Measurements from ENCODE around the gene EPAS1. TPM values are rescaled to one million over a fixed set of nuclear protein-coding genes. Genes with fewer than 3 reads are reported as not detected.

Gene EPAS1
- total and polyA plus RNA-seq, 2 of the 13 experiments (the other 11 are each of a cell fraction or from before 2014, with no cell fraction given): 47.1 to 182 TPM

DNA sequence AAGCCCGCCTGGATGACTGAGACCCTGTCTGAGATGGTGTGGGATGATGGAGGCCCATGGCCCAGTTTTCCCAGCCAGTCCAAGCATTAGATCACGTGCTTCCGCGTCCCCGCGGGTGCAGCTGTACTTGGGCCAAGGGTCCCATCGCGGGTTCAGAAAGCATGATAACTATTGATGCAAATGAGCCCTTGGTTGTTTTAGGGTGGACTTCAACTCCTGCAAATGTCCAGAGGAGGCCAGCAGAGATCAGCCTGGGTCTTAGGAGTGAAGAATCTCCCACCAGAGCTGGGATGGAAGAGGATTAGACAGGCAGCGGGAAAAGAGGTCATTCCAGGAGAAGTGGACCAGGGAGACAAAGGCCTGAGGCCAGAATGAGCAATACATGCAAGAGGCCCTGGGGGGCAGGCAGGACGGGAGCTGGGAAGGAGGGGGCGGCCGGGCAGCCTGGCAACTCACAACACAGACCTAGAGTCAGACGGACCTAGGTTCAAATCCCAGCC, 92.3 kb downstream of the EPAS1 start (continued):
- TF ChIP-seq, protein P1, sequence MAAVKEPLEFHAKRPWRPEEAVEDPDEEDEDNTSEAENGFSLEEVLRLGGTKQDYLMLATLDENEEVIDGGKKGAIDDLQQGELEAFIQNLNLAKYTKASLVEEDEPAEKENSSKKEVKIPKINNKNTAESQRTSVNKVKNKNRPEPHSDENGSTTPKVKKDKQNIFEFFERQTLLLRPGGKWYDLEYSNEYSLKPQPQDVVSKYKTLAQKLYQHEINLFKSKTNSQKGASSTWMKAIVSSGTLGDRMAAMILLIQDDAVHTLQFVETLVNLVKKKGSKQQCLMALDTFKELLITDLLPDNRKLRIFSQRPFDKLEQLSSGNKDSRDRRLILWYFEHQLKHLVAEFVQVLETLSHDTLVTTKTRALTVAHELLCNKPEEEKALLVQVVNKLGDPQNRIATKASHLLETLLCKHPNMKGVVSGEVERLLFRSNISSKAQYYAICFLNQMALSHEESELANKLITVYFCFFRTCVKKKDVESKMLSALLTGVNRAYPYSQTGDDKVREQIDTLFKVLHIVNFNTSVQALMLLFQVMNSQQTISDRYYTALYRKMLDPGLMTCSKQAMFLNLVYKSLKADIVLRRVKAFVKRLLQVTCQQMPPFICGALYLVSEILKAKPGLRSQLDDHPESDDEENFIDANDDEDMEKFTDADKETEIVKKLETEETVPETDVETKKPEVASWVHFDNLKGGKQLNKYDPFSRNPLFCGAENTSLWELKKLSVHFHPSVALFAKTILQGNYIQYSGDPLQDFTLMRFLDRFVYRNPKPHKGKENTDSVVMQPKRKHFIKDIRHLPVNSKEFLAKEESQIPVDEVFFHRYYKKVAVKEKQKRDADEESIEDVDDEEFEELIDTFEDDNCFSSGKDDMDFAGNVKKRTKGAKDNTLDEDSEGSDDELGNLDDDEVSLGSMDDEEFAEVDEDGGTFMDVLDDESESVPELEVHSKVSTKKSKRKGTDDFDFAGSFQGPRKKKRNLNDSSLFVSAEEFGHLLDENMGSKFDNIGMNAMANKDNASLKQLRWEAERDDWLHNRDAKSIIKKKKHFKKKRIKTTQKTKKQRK (IDR thresholded peaks at IDR 0.05; ENCODE audit: low read length): no peak
- TF ChIP-seq AKAP8 (CRISPR knock-in tag; IDR thresholded peaks at IDR 0.05) (no peak), ZNF232 (CRISPR knock-in tag; IDR thresholded peaks at IDR 0.05; ENCODE audit: borderline replicate concordance) (no peak), ZNF136 (CRISPR knock-in tag; IDR thresholded peaks at IDR 0.05; ENCODE audit: low read depth) (no peak), ZNF775 (CRISPR knock-in tag; IDR thresholded peaks at IDR 0.05; ENCODE audit: borderline replicate concordance) (no peak), ZNF883 (CRISPR knock-in tag; IDR thresholded peaks at IDR 0.05; ENCODE audit: not compliant biosample characterization) (peak; percentile 74), FOXJ3 (CRISPR knock-in tag; IDR thresholded peaks at IDR 0.05; ENCODE audit: borderline replicate concordance) (no peak), SCMH1 (CRISPR knock-in tag; IDR thresholded peaks at IDR 0.05; ENCODE audit: borderline replicate concordance) (no peak), LCORL (IDR thresholded peaks at IDR 0.05) (no peak), LCORL (CRISPR knock-in tag; IDR thresholded peaks at IDR 0.05) (0 out of 2 replicates have a peak, but pooled peaks have one; percentile 32), KDM5B (CRISPR knock-in tag; IDR thresholded peaks at IDR 0.05; ENCODE audit: borderline replicate concordance) (no peak; the same call in 1 of the 2 replicates)
- TF ChIP-seq, protein P2, sequence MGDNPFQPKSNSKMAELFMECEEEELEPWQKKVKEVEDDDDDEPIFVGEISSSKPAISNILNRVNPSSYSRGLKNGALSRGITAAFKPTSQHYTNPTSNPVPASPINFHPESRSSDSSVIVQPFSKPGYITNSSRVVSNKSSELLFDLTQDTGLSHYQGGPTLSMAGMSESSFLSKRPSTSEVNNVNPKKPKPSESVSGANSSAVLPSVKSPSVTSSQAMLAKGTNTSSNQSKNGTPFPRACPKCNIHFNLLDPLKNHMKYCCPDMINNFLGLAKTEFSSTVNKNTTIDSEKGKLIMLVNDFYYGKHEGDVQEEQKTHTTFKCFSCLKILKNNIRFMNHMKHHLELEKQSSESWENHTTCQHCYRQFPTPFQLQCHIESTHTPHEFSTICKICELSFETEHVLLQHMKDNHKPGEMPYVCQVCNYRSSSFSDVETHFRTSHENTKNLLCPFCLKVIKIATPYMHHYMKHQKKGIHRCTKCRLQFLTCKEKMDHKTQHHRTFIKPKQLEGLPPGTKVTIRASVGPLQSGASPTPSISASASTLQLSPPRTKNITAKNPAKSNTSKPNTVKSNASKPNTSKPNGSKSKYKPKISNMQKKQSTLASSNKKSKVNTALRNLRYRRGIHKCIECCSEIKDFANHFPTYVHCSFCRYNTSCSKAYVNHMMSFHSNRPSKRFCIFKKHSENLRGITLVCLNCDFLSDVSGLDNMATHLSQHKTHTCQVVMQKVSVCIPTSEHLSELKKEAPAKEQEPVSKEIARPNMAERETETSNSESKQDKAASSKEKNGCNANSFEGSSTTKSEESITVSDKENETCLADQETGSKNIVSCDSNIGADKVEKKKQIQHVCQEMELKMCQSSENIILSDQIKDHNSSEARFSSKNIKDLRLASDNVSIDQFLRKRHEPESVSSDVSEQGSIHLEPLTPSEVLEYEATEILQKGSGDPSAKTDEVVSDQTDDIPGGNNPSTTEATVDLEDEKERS (CRISPR knock-in tag; IDR thresholded peaks at IDR 0.05): 0 out of 2 replicates have a peak, but pooled peaks have one; percentile 45
- TF ChIP-seq, protein P3, sequence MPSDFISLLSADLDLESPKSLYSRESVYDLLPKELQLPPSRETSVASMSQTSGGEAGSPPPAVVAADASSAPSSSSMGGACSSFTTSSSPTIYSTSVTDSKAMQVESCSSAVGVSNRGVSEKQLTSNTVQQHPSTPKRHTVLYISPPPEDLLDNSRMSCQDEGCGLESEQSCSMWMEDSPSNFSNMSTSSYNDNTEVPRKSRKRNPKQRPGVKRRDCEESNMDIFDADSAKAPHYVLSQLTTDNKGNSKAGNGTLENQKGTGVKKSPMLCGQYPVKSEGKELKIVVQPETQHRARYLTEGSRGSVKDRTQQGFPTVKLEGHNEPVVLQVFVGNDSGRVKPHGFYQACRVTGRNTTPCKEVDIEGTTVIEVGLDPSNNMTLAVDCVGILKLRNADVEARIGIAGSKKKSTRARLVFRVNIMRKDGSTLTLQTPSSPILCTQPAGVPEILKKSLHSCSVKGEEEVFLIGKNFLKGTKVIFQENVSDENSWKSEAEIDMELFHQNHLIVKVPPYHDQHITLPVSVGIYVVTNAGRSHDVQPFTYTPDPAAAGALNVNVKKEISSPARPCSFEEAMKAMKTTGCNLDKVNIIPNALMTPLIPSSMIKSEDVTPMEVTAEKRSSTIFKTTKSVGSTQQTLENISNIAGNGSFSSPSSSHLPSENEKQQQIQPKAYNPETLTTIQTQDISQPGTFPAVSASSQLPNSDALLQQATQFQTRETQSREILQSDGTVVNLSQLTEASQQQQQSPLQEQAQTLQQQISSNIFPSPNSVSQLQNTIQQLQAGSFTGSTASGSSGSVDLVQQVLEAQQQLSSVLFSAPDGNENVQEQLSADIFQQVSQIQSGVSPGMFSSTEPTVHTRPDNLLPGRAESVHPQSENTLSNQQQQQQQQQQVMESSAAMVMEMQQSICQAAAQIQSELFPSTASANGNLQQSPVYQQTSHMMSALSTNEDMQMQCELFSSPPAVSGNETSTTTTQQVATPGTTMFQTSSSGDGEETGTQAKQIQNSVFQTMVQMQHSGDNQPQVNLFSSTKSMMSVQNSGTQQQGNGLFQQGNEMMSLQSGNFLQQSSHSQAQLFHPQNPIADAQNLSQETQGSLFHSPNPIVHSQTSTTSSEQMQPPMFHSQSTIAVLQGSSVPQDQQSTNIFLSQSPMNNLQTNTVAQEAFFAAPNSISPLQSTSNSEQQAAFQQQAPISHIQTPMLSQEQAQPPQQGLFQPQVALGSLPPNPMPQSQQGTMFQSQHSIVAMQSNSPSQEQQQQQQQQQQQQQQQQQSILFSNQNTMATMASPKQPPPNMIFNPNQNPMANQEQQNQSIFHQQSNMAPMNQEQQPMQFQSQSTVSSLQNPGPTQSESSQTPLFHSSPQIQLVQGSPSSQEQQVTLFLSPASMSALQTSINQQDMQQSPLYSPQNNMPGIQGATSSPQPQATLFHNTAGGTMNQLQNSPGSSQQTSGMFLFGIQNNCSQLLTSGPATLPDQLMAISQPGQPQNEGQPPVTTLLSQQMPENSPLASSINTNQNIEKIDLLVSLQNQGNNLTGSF (CRISPR knock-in tag; IDR thresholded peaks at IDR 0.05): no peak
- TF ChIP-seq, protein P4, sequence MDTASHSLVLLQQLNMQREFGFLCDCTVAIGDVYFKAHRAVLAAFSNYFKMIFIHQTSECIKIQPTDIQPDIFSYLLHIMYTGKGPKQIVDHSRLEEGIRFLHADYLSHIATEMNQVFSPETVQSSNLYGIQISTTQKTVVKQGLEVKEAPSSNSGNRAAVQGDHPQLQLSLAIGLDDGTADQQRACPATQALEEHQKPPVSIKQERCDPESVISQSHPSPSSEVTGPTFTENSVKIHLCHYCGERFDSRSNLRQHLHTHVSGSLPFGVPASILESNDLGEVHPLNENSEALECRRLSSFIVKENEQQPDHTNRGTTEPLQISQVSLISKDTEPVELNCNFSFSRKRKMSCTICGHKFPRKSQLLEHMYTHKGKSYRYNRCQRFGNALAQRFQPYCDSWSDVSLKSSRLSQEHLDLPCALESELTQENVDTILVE (CRISPR knock-in tag; IDR thresholded peaks at IDR 0.05): no peak
